Mesothelial cell of epicardium (in vitro differentiated cells): ENCODE data around the gene KAT7. TPM values are rescaled to one million over a fixed set of nuclear protein-coding genes. Genes with fewer than 3 reads are reported as not detected.

Source experiments
- DNase-seq, 2 experiments: peaks; one replicate each; pipeline ENCODE4 v3.0.0; 2021; ENCODE audit warnings: low spot score in 2 of 2; ENCODE audit not compliant: unreplicated experiment in 2 of 2
- H3K27ac Mint-ChIP-seq: 2 replicates; pipeline ENCODE4 v1.8.0; 2021; ENCODE audit warnings: mixed read lengths
- H3K27me3 Mint-ChIP-seq: 2 replicates; pipeline ENCODE4 v1.8.0; 2021; ENCODE audit warnings: low read depth, mixed read lengths
- H3K36me3 Mint-ChIP-seq: 2 replicates; pipeline ENCODE4 v1.8.0; 2021; ENCODE audit warnings: mixed read lengths
- H3K4me1 Mint-ChIP-seq: 2 replicates; pipeline ENCODE4 v1.8.0; 2021; ENCODE audit warnings: mixed read lengths
- H3K4me3 Mint-ChIP-seq: 2 replicates; pipeline ENCODE4 v1.8.0; 2021; ENCODE audit warnings: mild to moderate bottlenecking, moderate library complexity, mixed read lengths
- H3K9me3 Mint-ChIP-seq: 2 replicates; pipeline ENCODE4 v1.8.0; 2021; ENCODE audit warnings: mixed read lengths
- total RNA-seq: library from RNA; stranded (reverse); gene quantifications from 3 replicates; pipeline ENCODE4 v1.2.1, GENCODE V29; 2021
- TF ChIP-seq, protein P1 (sequence below): fragments of 200-600 bp; sonication (generic); IDR thresholded peaks from one replicate; pipeline ENCODE4 v1.5.0; 2021; ENCODE audit warnings: antibody characterized with exemption; ENCODE audit not compliant: unreplicated experiment

KAT7 gene
- total RNA-seq, 1 donor from 2014 or later = 66.7 TPM

- no peak for DNase-seq
- H3K36me3 Mint-ChIP-seq = peaks cover 3% of the 10 kb centered on the region
- no peak overlapping the region for H3K27ac Mint-ChIP-seq
- no peaks in the 10 kb centered on the region for H3K27me3 Mint-ChIP-seq
- H3K4me3 Mint-ChIP-seq = no peak overlapping the region
- H3K9me3 Mint-ChIP-seq = peaks cover 3% of the 10 kb centered on the region
- TF ChIP-seq, protein P1, sequence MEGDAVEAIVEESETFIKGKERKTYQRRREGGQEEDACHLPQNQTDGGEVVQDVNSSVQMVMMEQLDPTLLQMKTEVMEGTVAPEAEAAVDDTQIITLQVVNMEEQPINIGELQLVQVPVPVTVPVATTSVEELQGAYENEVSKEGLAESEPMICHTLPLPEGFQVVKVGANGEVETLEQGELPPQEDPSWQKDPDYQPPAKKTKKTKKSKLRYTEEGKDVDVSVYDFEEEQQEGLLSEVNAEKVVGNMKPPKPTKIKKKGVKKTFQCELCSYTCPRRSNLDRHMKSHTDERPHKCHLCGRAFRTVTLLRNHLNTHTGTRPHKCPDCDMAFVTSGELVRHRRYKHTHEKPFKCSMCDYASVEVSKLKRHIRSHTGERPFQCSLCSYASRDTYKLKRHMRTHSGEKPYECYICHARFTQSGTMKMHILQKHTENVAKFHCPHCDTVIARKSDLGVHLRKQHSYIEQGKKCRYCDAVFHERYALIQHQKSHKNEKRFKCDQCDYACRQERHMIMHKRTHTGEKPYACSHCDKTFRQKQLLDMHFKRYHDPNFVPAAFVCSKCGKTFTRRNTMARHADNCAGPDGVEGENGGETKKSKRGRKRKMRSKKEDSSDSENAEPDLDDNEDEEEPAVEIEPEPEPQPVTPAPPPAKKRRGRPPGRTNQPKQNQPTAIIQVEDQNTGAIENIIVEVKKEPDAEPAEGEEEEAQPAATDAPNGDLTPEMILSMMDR = no peak
- peaks cover 7% of the 10 kb centered on the region for H3K4me1 Mint-ChIP-seq
These were observed 38.8 kb upstream of the KAT7 start for GRCh38 chr17:49749730-49750129.

- no peaks in the 10 kb centered on the region for H3K36me3 Mint-ChIP-seq
- no peaks in the 10 kb centered on the region for H3K4me1 Mint-ChIP-seq
- TF ChIP-seq, protein P1 = no peak
- DNase-seq = no peak
- no peak overlapping the region for H3K4me3 Mint-ChIP-seq
- no peaks in the 10 kb centered on the region for H3K9me3 Mint-ChIP-seq
- H3K27me3 Mint-ChIP-seq = no peaks in the 10 kb centered on the region
- H3K27ac Mint-ChIP-seq = no peak overlapping the region
These were observed 36.0 kb upstream of the KAT7 start for GRCh38 chr17:49752508-49752907.

GRCh38 chr17:49753959-49754391 is 34.5 kb upstream of the KAT7 start:
- no peak for DNase-seq
- Mint-ChIP-seq H3K27me3 (no peaks in the 10 kb centered on the region), H3K4me3 (no peak overlapping the region), H3K27ac (no peak overlapping the region), H3K4me1 (no peaks in the 10 kb centered on the region), H3K36me3 (no peaks in the 10 kb centered on the region), H3K9me3 (no peaks in the 10 kb centered on the region)
- TF ChIP-seq, protein P1 = no peak

DNA sequence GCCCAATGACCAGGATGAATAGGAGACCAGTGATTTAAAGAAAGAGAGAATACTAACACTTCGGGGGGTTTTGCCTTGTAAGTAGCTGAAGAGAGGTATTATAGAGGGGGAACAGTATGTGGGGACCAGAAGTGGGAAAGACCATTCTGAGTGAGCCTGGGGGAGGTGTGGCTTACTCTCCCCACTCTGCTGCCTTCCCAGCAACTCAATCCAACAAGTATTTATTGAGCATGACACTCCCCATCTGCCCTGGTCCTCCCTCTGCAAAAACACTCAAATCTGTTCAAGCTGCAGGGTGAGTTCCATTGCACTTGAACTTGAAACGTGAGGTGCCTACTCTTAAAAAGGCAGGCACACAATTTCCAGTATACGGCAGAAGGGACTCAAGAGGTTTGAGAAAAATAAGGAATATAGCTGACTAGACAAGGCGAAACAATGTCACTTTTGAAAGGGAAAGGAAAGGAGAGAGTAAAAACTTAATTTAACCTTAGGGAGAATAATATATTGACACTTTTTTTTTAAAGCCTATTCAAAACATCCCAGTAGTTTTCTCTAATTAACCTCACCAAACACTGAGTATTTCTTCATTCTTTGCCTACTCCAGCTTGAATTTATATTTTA is 32.7 kb upstream of the KAT7 start:
- Mint-ChIP-seq H3K27ac (no peak overlapping the region), H3K4me3 (no peak overlapping the region), H3K36me3 (no peaks in the 10 kb centered on the region), H3K27me3 (no peaks in the 10 kb centered on the region), H3K4me1 (peaks cover 3% of the 10 kb centered on the region), H3K9me3 (no peaks in the 10 kb centered on the region)
- TF ChIP-seq, protein P1 = no peak
- DNase-seq = no peak

DNA sequence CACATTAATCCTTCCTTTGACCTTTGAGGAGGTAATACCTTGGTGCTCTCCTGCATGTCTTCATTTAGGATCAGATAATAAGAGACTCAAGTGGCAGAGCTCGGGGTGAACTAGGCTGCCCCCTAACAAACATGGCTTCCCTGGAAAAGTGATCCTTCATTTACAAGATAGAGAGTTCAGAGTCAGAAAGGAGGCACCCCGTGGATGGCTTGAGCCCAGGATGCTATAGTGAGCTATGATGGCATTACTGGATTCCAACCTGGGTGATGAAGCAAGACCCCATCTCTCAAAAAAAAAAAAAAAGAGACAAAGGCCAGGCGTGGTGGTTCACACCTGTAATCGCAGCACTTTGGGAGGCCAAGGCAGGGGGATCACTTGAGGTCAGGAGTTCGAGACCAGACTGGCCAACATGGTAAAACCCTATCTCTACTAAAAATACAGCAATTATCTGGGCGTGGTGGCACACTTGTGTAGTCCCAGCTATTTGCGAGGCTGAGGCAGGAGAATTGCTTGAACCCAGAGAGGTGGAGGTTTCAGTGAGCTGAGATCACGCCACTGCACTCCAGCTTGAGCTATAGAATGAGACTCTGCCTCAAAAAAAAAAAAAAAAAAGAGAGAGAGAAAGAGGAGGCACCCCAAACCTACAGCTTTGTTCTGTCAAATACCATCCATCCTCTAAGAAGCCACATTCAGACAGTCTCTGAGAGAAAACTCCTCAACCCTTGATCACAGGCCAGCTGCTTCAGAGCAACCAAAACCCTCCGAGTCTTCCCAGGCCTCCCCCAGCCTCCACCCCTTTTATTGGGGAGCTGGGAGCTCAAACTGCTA is 31.9 kb upstream of the KAT7 start:
- TF ChIP-seq, protein P1 = no peak
- Mint-ChIP-seq H3K4me1 (peaks cover 7% of the 10 kb centered on the region), H3K4me3 (no peak overlapping the region), H3K27me3 (no peaks in the 10 kb centered on the region), H3K9me3 (no peaks in the 10 kb centered on the region), H3K27ac (no peak overlapping the region), H3K36me3 (no peaks in the 10 kb centered on the region)
- no peak for DNase-seq
